Measurements from ENCODE around the gene AFMID. TPM values are rescaled to one million over a fixed set of nuclear protein-coding genes. Genes with fewer than 3 reads are reported as not detected.

Gene AFMID
- polyA plus RNA-seq, 3 donors, result 7.1 to 45.7 (median 14.2) TPM

GRCh38 chr17:78163881-78164747, 23.0 kb upstream of the AFMID start:
- Histone ChIP-seq H3K4me3 (replicated peaks in 1 of 3; ENCODE audit: low read depth in 2 of 3, low read length in 3 of 3) (no peak overlapping the region), H3K27ac (ENCODE audit: low read depth in 1 of 2, low read length in 2 of 2) (no peak overlapping the region), H3K4me1 (ENCODE audit: control insufficient read depth in 1 of 2, insufficient read depth in 2 of 2, low read length in 2 of 2) (peaks cover 16 to 24% of the 10 kb centered on the region in 2 donors), H4K20me1 (ENCODE audit: insufficient read depth, low read length) (peaks cover 3% of the 10 kb centered on the region), H3K79me2 (ENCODE audit: insufficient read depth, low read length) (peaks cover 7% of the 10 kb centered on the region), H3K9me3 (replicated peaks in 1 of 2; ENCODE audit: control insufficient read depth in 1 of 2, insufficient read depth in 1 of 2, low read length in 2 of 2) (no peaks in the 10 kb centered on the region), H3K9ac (ENCODE audit: insufficient read depth, low read length, poor library complexity, severe bottlenecking) (no peak overlapping the region), H3K4me2 (replicated peaks; ENCODE audit: extremely low read depth, low read length, poor library complexity, severe bottlenecking) (no peak overlapping the region), H2AFZ (ENCODE audit: insufficient read depth, low read depth, low read length, poor library complexity, severe bottlenecking) (no peak overlapping the region), H3K27me3 (ENCODE audit: control insufficient read depth in 2 of 2, insufficient read depth in 2 of 2, low read length in 2 of 2) (no peaks in the 10 kb centered on the region), H3K36me3 (replicated peaks in 1 of 2; ENCODE audit: control insufficient read depth in 1 of 2, insufficient read depth in 2 of 2, low read length in 2 of 2) (no peaks in the 10 kb centered on the region)
- no peaks in the 10 kb centered on the region for H3K36me3 Mint-ChIP-seq
- no peak overlapping the region for H3K4me3 Mint-ChIP-seq
- no peak for DNase-seq
- peaks cover 0 to 4% (median 1%) of the 10 kb centered on the region in 3 donors for H3K27me3 Mint-ChIP-seq (ENCODE audit: low read depth in 3 of 3)
- H3K4me1 Mint-ChIP-seq, result peaks cover 27% of the 10 kb centered on the region
- peaks cover 0 to 3% (median 0%) of the 10 kb centered on the region in 7 donors for H3K9me3 Mint-ChIP-seq
- no peak overlapping the region for H3K27ac Mint-ChIP-seq
- TF ChIP-seq CTCF (IDR thresholded peaks at IDR 0.05), result no peak
- 62% methylated on average over 19 of the region's 22 CpGs for WGBS (ENCODE audit: insufficient coverage)
- intact Hi-C loops (cut with micrococcal nuclease), result no loop called here

- Histone ChIP-seq H3K79me2 (ENCODE audit: insufficient read depth, low read length) (peaks cover 15% of the 10 kb centered on the region), H3K36me3 (replicated peaks in 1 of 2; ENCODE audit: control insufficient read depth in 1 of 2, insufficient read depth in 2 of 2, low read length in 2 of 2) (no peaks in the 10 kb centered on the region), H3K9me3 (replicated peaks in 1 of 2; ENCODE audit: control insufficient read depth in 1 of 2, insufficient read depth in 1 of 2, low read length in 2 of 2) (no peaks in the 10 kb centered on the region), H4K20me1 (ENCODE audit: insufficient read depth, low read length) (peaks cover 12% of the 10 kb centered on the region), H3K9ac (ENCODE audit: insufficient read depth, low read length, poor library complexity, severe bottlenecking) (no peak overlapping the region), H2AFZ (ENCODE audit: insufficient read depth, low read depth, low read length, poor library complexity, severe bottlenecking) (no peak overlapping the region), H3K27me3 (ENCODE audit: control insufficient read depth in 2 of 2, insufficient read depth in 2 of 2, low read length in 2 of 2) (no peaks in the 10 kb centered on the region), H3K4me2 (replicated peaks; ENCODE audit: extremely low read depth, low read length, poor library complexity, severe bottlenecking) (no peak overlapping the region), H3K4me1 (ENCODE audit: control insufficient read depth in 1 of 2, insufficient read depth in 2 of 2, low read length in 2 of 2) (peaks cover 16 to 24% of the 10 kb centered on the region in 2 donors), H3K4me3 (replicated peaks in 1 of 3; ENCODE audit: low read depth in 2 of 3, low read length in 3 of 3) (no peak overlapping the region), H3K27ac (ENCODE audit: low read depth in 1 of 2, low read length in 2 of 2) (no peak overlapping the region)
- Mint-ChIP-seq H3K4me1 (peaks cover 26% of the 10 kb centered on the region), H3K36me3 (no peaks in the 10 kb centered on the region), H3K27me3 (ENCODE audit: low read depth in 3 of 3) (peaks cover 0 to 4% (median 1%) of the 10 kb centered on the region in 3 donors), H3K9me3 (peaks cover 0 to 3% (median 0%) of the 10 kb centered on the region in 7 donors), H3K27ac (no peak overlapping the region), H3K4me3 (no peak overlapping the region)
- no peak for DNase-seq
- intact Hi-C loops (cut with micrococcal nuclease), result no loop called here
- TF ChIP-seq CTCF (IDR thresholded peaks at IDR 0.05), result no peak
- WGBS (ENCODE audit: insufficient coverage), result 95% methylated on average over 11 of the region's 16 CpGs
Measured at GRCh38 chr17:78164748-78165607, 22.2 kb upstream of the AFMID start.
